IMR-90 (cell line): ENCODE measurements around the gene NCOA3. TPM values are rescaled to one million over a fixed set of nuclear protein-coding genes. Genes with fewer than 3 reads are reported as not detected.

Experiments
- ATAC-seq: fragments of 200-7000 bp; cut with Tn5 transposase; 2 replicates; pipeline ENCODE4 v1.9.1; 2020; ENCODE audit warnings: low read depth, mild to moderate bottlenecking, moderate library complexity
- BruUV-seq: library from RNA; stranded (reverse); fragments of 400-500 nt; replicated peaks from 2 replicates; lab custom pipeline; 2021; lab: Mats Ljungman, UMichigan
- CTCF ChIA-PET: fragments of 300-600 bp; formaldehyde crosslinking; extraction: SDS; loops from one replicate; lab custom pipeline; 2021; ENCODE audit warnings: antibody characterized with exemption; lab: Yijun Ruan, JAX
- POLR2A ChIA-PET: fragments of 300-600 bp; sonication (Branson Sonifier 250); formaldehyde crosslinking; loops from one replicate; lab custom pipeline; 2022; ENCODE audit warnings: antibody characterized with exemption; ENCODE audit not compliant: unreplicated experiment; lab: Charles Lee
- DNase-seq: peaks from one replicate; pipeline ENCODE4 v3.0.0; 2013
- H2AFZ ChIP-seq: replicated peaks from 2 replicates; pipeline ENCODE3; 2013; ENCODE audit warnings: low read length, mild to moderate bottlenecking; ENCODE audit not compliant: poor library complexity
- H2AK5ac ChIP-seq: 2 replicates; pipeline ENCODE4 v1.6.1; 2013; ENCODE audit warnings: low read depth, low read length, inconsistent platforms
- H2AK9ac ChIP-seq: replicated peaks from 2 replicates; pipeline ENCODE3; 2013; ENCODE audit warnings: mild to moderate bottlenecking, low read depth, low read length, moderate library complexity; ENCODE audit not compliant: poor library complexity
- H2BK120ac ChIP-seq: 2 replicates; pipeline ENCODE4 v1.6.1; 2013; ENCODE audit warnings: low read depth, low read length, inconsistent platforms
- H2BK15ac ChIP-seq: 3 replicates; pipeline ENCODE4 v1.6.1; 2013; ENCODE audit warnings: low read depth, low read length, inconsistent platforms
- H2BK20ac ChIP-seq: 2 replicates; pipeline ENCODE4 v1.6.1; 2013; ENCODE audit warnings: low read depth, mild to moderate bottlenecking, inconsistent platforms, low read length, moderate library complexity
- H2BK5ac ChIP-seq: 2 replicates; pipeline ENCODE4 v1.6.1; 2013; ENCODE audit warnings: mild to moderate bottlenecking, low read depth, low read length, inconsistent platforms; ENCODE audit not compliant: poor library complexity, severe bottlenecking
- H3K14ac ChIP-seq: replicated peaks from 2 replicates; pipeline ENCODE4 v1.6.1; 2013; ENCODE audit warnings: low read depth, low read length, inconsistent platforms
- H3K18ac ChIP-seq: 2 replicates; pipeline ENCODE4 v1.6.1; 2013; ENCODE audit warnings: low read depth, low read length, control low read depth
- H3K23ac ChIP-seq: 2 replicates; pipeline ENCODE4 v1.6.1; 2013; ENCODE audit warnings: low read depth, low read length, inconsistent platforms
- H3K27ac ChIP-seq: 2 replicates; pipeline ENCODE4 v1.5.1; 2013; ENCODE audit warnings: mild to moderate bottlenecking, control low read depth, low read length; ENCODE audit not compliant: insufficient read depth
- H3K27me3 ChIP-seq: 2 replicates; pipeline ENCODE4 v1.6.1; 2013; ENCODE audit warnings: low read length; ENCODE audit not compliant: control insufficient read depth, insufficient read depth
- H3K36me3 ChIP-seq: 2 replicates; pipeline ENCODE4 v1.6.1; 2013; ENCODE audit warnings: low read length, mixed read lengths; ENCODE audit not compliant: control insufficient read depth, insufficient read depth
- H3K4ac ChIP-seq: 2 replicates; pipeline ENCODE4 v1.6.1; 2013; ENCODE audit warnings: low read depth, low read length, inconsistent platforms
- H3K4me1 ChIP-seq: 2 replicates; pipeline ENCODE4 v1.6.1; 2013; ENCODE audit warnings: low read length, mixed read lengths; ENCODE audit not compliant: control insufficient read depth, insufficient read depth
- H3K4me2 ChIP-seq: 2 replicates; pipeline ENCODE4 v1.6.1; 2013; ENCODE audit warnings: low read depth, mild to moderate bottlenecking, control low read depth, low read length, moderate library complexity
- H3K4me3 ChIP-seq: 2 replicates; pipeline ENCODE4 v1.5.1; 2013; ENCODE audit warnings: low read depth, mild to moderate bottlenecking, control low read depth, low read length, moderate library complexity; ENCODE audit not compliant: insufficient read depth
- H3K56ac ChIP-seq: 2 replicates; pipeline ENCODE4 v1.6.1; 2013; ENCODE audit warnings: low read length, inconsistent platforms; ENCODE audit not compliant: insufficient read depth; ENCODE audit errors: extremely low read depth
- H3K79me1 ChIP-seq, 2 experiments: 2 replicates each; pipeline ENCODE4 v1.6.1; 2013; ENCODE audit warnings: low read length in 2 of 2, inconsistent platforms in 1 of 2, low read depth in 1 of 2
- H3K9ac ChIP-seq: 2 replicates; pipeline ENCODE4 v1.6.1; 2013; ENCODE audit warnings: low read depth, low read length, control low read depth
- H3K9me1 ChIP-seq: 2 replicates; pipeline ENCODE4 v1.6.1; 2013; ENCODE audit warnings: low read length, inconsistent platforms; ENCODE audit not compliant: insufficient read depth
- H3K9me3 ChIP-seq: 2 replicates; pipeline ENCODE4 v1.6.1; 2013; ENCODE audit warnings: low read length; ENCODE audit not compliant: control insufficient read depth, insufficient read depth
- H4K20me1 ChIP-seq: 2 replicates; pipeline ENCODE4 v1.6.1; 2013; ENCODE audit warnings: low read length, inconsistent platforms; ENCODE audit not compliant: insufficient read depth
- H4K5ac ChIP-seq: 2 replicates; pipeline ENCODE4 v1.6.1; 2013; ENCODE audit warnings: mild to moderate bottlenecking, low read depth, low read length, control low read depth
- H4K8ac ChIP-seq, 2 experiments: 2 replicates each; pipeline ENCODE4 v1.6.1; 2013; ENCODE audit warnings: low read depth in 2 of 2, low read length in 2 of 2, control low read depth in 1 of 2, inconsistent platforms in 1 of 2
- H4K91ac ChIP-seq: 2 replicates; pipeline ENCODE4 v1.6.1; 2013; ENCODE audit warnings: low read depth, low read length, inconsistent platforms; ENCODE audit not compliant: insufficient read depth
- BHLHE40 ChIP-seq: fragments of 150-350 bp; IDR thresholded peaks from 2 replicates; pipeline ENCODE4 v1.6.1; 2016; ENCODE audit warnings: mild to moderate bottlenecking, low read depth, low read length
- CEBPB ChIP-seq: IDR thresholded peaks from 2 replicates; pipeline ENCODE4 v1.6.1; 2012; ENCODE audit warnings: low read depth, low read length, improper control_type of control experiment
- CHD1 ChIP-seq: IDR thresholded peaks from 2 replicates; pipeline ENCODE4 v1.6.1; 2012; ENCODE audit warnings: low read depth, low read length, improper control_type of control experiment
- ELK1 ChIP-seq: fragments of 150-350 bp; IDR thresholded peaks from 2 replicates; pipeline ENCODE4 v1.6.1; 2016; ENCODE audit warnings: low read depth, mild to moderate bottlenecking, low read length, moderate library complexity, borderline replicate concordance
- FOS ChIP-seq: fragments of 150-350 bp; IDR thresholded peaks from 2 replicates; pipeline ENCODE4 v1.6.1; 2016; ENCODE audit warnings: low read depth, low read length
- MAFK ChIP-seq: IDR thresholded peaks from 2 replicates; pipeline ENCODE4 v1.6.1; 2012; ENCODE audit warnings: low read depth, low read length, improper control_type of control experiment
- MAZ ChIP-seq: IDR thresholded peaks from 2 replicates; pipeline ENCODE4 v1.6.1; 2012; ENCODE audit warnings: low read depth, mild to moderate bottlenecking, low read length, improper control_type of control experiment, moderate library complexity, borderline replicate concordance
- MXI1 ChIP-seq: IDR thresholded peaks from 2 replicates; pipeline ENCODE4 v1.6.1; 2012; ENCODE audit warnings: low read depth, mild to moderate bottlenecking, low read length, moderate library complexity, borderline replicate concordance
- NFE2L2 ChIP-seq: fragments of 150-350 bp; IDR thresholded peaks from 2 replicates; pipeline ENCODE4 v1.6.1; 2016; ENCODE audit warnings: low read depth, mild to moderate bottlenecking, low read length
- POLR2A ChIP-seq: IDR thresholded peaks from 2 replicates; pipeline ENCODE4 v1.6.1; 2012; ENCODE audit warnings: mild to moderate bottlenecking, low read depth, low read length
- RAD21 ChIP-seq: IDR thresholded peaks from 2 replicates; pipeline ENCODE4 v1.6.1; 2012; ENCODE audit warnings: low read length, improper control_type of control experiment
- RCOR1 ChIP-seq: IDR thresholded peaks from 2 replicates; pipeline ENCODE4 v1.6.1; 2012; ENCODE audit warnings: mild to moderate bottlenecking, low read length, improper control_type of control experiment; ENCODE audit not compliant: insufficient replicate concordance
- RFX5 ChIP-seq: IDR thresholded peaks from 2 replicates; pipeline ENCODE4 v1.8.0; 2012; ENCODE audit warnings: low read depth, mild to moderate bottlenecking, low read length, moderate library complexity
- SMC3 ChIP-seq: fragments of 150-350 bp; IDR thresholded peaks from 2 replicates; pipeline ENCODE4 v1.6.1; 2016; ENCODE audit warnings: low read depth, mild to moderate bottlenecking, antibody characterized with exemption, low read length, moderate library complexity
- dilution Hi-C: fragments of 300-500 bp; cut with HindIII; formaldehyde crosslinking; loops from one replicate; pipeline ENCODE4 v1.14.3; 2018; ENCODE audit warnings: low sequenced_read_pairs; ENCODE audit not compliant: unreplicated experiment
- in situ Hi-C: fragments of 300-500 bp; cut with MboI; formaldehyde crosslinking; loops from 3 replicates; pipeline ENCODE4 v1.14.3; 2019; ENCODE audit warnings: low sequenced_read_pairs, inconsistent platforms, mixed read lengths
- intact Hi-C: fragments of 100-400 bp; cut with micrococcal nuclease; formaldehyde crosslinking; loops from 2 replicates; pipeline ENCODE4 v1.10.0; 2022
- polyA plus RNA-seq, 3 experiments: library from polyadenylated mRNA; depleted of rRNA; stranded (reverse); fragments of >200 nt; gene quantifications; 2 replicates each; pipeline ENCODE4 v1.2.3, GENCODE V29; 2012; ENCODE audit warnings: low replicate concordance in 1 of 3
- total RNA-seq: library from RNA; depleted of rRNA; stranded (reverse); fragments of >200 nt; gene quantifications from 2 replicates; pipeline ENCODE4 v1.2.3, GENCODE V29; 2012
- TF ChIP-seq, protein P1 (sequence below): fragments of 150-350 bp; IDR thresholded peaks from 2 replicates; pipeline ENCODE4 v1.6.1; 2017; ENCODE audit warnings: mild to moderate bottlenecking, antibody characterized with exemption, low read length, low read depth
- TF ChIP-seq, protein P2 (sequence below): conservative IDR thresholded peaks from 2 replicates; pipeline ENCODE4 v1.5.1; 2012; ENCODE audit warnings: mild to moderate bottlenecking, low read depth, low read length, improper control_type of control experiment

NCOA3 gene
- total and polyA plus RNA-seq, 2 of the 4 experiments (the other 2 are of a cell fraction): 8.8 to 29.0 TPM

GRCh38 chr20:47577314-47577713 is 75.6 kb downstream of the NCOA3 start:
- no peak overlapping the region for H4K5ac ChIP-seq
- peaks cover 4% of the 10 kb centered on the region for H3K4me1 ChIP-seq
- no peak overlapping the region for H3K27ac ChIP-seq
- H4K20me1 ChIP-seq: no peaks in the 10 kb centered on the region; the same call in 1 of the 2 replicates
- H2AK5ac ChIP-seq: no peak overlapping the region
- H4K91ac ChIP-seq: no peak overlapping the region
- no peak overlapping the region for H2BK120ac ChIP-seq
- H2BK20ac ChIP-seq: no peak overlapping the region
- H3K36me3 ChIP-seq: no peaks in the 10 kb centered on the region
- ChIA-PET POLR2A (interaction anchor here (0.5 to 0.7 kb wide), 2 partner anchors 73 to 102 kb away, joined by 8 to 9 read pairs; no protein-coding TSS in a partner anchor), CTCF (interaction anchor here (1.0 kb wide), 1 partner anchor 9 kb away, joined by 3 read pairs; no protein-coding TSS in a partner anchor)
- no TSS peak for BruUV-seq
- in situ Hi-C loops: no loop called here
- no peak overlapping the region for H3K4me3 ChIP-seq
- no peak overlapping the region; the same call in 1 of the 2 replicates for H3K4ac ChIP-seq
- H3K9me3 ChIP-seq: no peaks in the 10 kb centered on the region
- intact Hi-C loops: loop anchor here (5.0 kb wide), 1 partner anchor 75 kb away; the partner anchor contains the start of gene NCOA3
- ATAC-seq (no peak), DNase-seq (no peak)
- H4K8ac ChIP-seq: no peak overlapping the region
- dilution Hi-C loops: no loop called here
- no peak for TF ChIP-seq NFE2L2
- no peak for TF ChIP-seq MXI1
- TF ChIP-seq SMC3: no peak
- TF ChIP-seq BHLHE40: no peak
- no peak for TF ChIP-seq RCOR1
- TF ChIP-seq, protein P1, sequence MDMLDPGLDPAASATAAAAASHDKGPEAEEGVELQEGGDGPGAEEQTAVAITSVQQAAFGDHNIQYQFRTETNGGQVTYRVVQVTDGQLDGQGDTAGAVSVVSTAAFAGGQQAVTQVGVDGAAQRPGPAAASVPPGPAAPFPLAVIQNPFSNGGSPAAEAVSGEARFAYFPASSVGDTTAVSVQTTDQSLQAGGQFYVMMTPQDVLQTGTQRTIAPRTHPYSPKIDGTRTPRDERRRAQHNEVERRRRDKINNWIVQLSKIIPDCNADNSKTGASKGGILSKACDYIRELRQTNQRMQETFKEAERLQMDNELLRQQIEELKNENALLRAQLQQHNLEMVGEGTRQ: no peak
- no peak for TF ChIP-seq MAZ
- no peak for TF ChIP-seq CHD1
- TF ChIP-seq MAFK: no peak
- no peak for TF ChIP-seq RAD21
- TF ChIP-seq POLR2A: no peak
- TF ChIP-seq, protein P2, sequence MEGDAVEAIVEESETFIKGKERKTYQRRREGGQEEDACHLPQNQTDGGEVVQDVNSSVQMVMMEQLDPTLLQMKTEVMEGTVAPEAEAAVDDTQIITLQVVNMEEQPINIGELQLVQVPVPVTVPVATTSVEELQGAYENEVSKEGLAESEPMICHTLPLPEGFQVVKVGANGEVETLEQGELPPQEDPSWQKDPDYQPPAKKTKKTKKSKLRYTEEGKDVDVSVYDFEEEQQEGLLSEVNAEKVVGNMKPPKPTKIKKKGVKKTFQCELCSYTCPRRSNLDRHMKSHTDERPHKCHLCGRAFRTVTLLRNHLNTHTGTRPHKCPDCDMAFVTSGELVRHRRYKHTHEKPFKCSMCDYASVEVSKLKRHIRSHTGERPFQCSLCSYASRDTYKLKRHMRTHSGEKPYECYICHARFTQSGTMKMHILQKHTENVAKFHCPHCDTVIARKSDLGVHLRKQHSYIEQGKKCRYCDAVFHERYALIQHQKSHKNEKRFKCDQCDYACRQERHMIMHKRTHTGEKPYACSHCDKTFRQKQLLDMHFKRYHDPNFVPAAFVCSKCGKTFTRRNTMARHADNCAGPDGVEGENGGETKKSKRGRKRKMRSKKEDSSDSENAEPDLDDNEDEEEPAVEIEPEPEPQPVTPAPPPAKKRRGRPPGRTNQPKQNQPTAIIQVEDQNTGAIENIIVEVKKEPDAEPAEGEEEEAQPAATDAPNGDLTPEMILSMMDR: no peak
- TF ChIP-seq CEBPB: no peak
- no peak for TF ChIP-seq RFX5
- no peak for TF ChIP-seq ELK1
- TF ChIP-seq FOS: no peak
- H3K27me3 ChIP-seq: no peaks in the 10 kb centered on the region
- no peak overlapping the region for H3K4me2 ChIP-seq
- H3K14ac ChIP-seq: no peak overlapping the region; the same call in 1 of the 2 replicates
- H2AK9ac ChIP-seq: no peak overlapping the region
- no peak overlapping the region for H2BK15ac ChIP-seq
- no peak overlapping the region for H2AFZ ChIP-seq
- H3K18ac ChIP-seq: no peak overlapping the region
- no peak overlapping the region for H3K9ac ChIP-seq
- H3K23ac ChIP-seq: no peak overlapping the region
- H3K56ac ChIP-seq: no peak overlapping the region
- H3K9me1 ChIP-seq: peaks cover 7% of the 10 kb centered on the region
- H2BK5ac ChIP-seq: peak overlapping the region; percentile 7
- H3K79me1 ChIP-seq: peaks cover 24 to 68% of the 10 kb centered on the region in 2 experiments
